PC-9 (cell line): ENCODE measurements around the gene ZDHHC9. TPM values are rescaled to one million over a fixed set of nuclear protein-coding genes. Genes with fewer than 3 reads are reported as not detected.

ENCODE experiments used
- BruUV-seq: library from RNA; stranded (reverse); fragments of 400-500 nt; replicated peaks from 2 replicates; lab custom pipeline; 2021; lab: Mats Ljungman, UMichigan
- CTCF ChIA-PET: fragments of 300-600 bp; sonication (Branson Sonifier 250); formaldehyde crosslinking; loops from one replicate; lab custom pipeline; 2022; ENCODE audit warnings: antibody characterized with exemption; lab: Charles Lee
- POLR2A ChIA-PET: fragments of 300-600 bp; sonication (Branson Sonifier 250); formaldehyde crosslinking; loops from one replicate; lab custom pipeline; 2022; ENCODE audit warnings: antibody characterized with exemption; ENCODE audit not compliant: unreplicated experiment; lab: Charles Lee
- DNase-seq, 2 experiments: peaks; one replicate each; pipeline versions ENCODE4 v3.0.0 to v3.0.0-alpha.2; 2015 to 2022; ENCODE audit warnings: mixed read lengths in 1 of 2
- H2AFZ ChIP-seq: fragments of 200-600 bp; sonication (generic); 2 replicates; pipeline ENCODE4 v1.8.1; 2017; ENCODE audit warnings: antibody characterized with exemption
- H3F3A ChIP-seq: fragments of 200-600 bp; sonication (generic); 2 replicates; pipeline ENCODE4 v1.8.1; 2017; ENCODE audit warnings: antibody characterized with exemption, mild to moderate bottlenecking, low read depth; ENCODE audit not compliant: insufficient read depth
- H3K27ac ChIP-seq: fragments of 200-600 bp; sonication (generic); 2 replicates; pipeline ENCODE4 v1.6.1; 2016; ENCODE audit warnings: mixed run types
- H3K27me3 ChIP-seq: fragments of 200-600 bp; sonication (generic); 2 replicates; pipeline ENCODE4 v1.6.1; 2016; ENCODE audit warnings: low read depth, mixed run types; ENCODE audit not compliant: insufficient read depth
- H3K36me3 ChIP-seq: fragments of 200-600 bp; sonication (generic); 2 replicates; pipeline ENCODE4 v1.6.1; 2016; ENCODE audit warnings: low read depth, mixed run types
- H3K4me1 ChIP-seq: fragments of 200-600 bp; sonication (generic); replicated peaks from 2 replicates; pipeline ENCODE4 v1.6.1; 2016; ENCODE audit warnings: mixed run types; ENCODE audit not compliant: insufficient read depth
- H3K4me2 ChIP-seq: fragments of 200-600 bp; sonication (generic); 2 replicates; pipeline ENCODE4 v1.6.1; 2017; ENCODE audit warnings: mixed run types
- H3K4me3 ChIP-seq: fragments of 200-600 bp; sonication (generic); 2 replicates; pipeline ENCODE4 v1.6.1; 2016; ENCODE audit warnings: mixed run types
- H3K79me2 ChIP-seq: fragments of 200-600 bp; sonication (generic); 2 replicates; pipeline ENCODE4 v1.6.1; 2017; ENCODE audit warnings: low read depth, mixed run types
- H3K9me2 ChIP-seq: fragments of 200-600 bp; sonication (generic); 2 replicates; pipeline ENCODE4 v1.8.1; 2017; ENCODE audit warnings: mild to moderate bottlenecking; ENCODE audit not compliant: insufficient read depth
- H3K9me3 ChIP-seq: fragments of 200-600 bp; sonication (generic); 2 replicates; pipeline ENCODE4 v1.8.1; 2016; ENCODE audit warnings: low read depth; ENCODE audit not compliant: insufficient read depth
- H4K20me1 ChIP-seq: fragments of 200-600 bp; sonication (generic); 2 replicates; pipeline ENCODE4 v1.8.1; 2017; ENCODE audit not compliant: insufficient read depth
- CTCF ChIP-seq: fragments of 200-600 bp; sonication (generic); conservative IDR thresholded peaks from 2 replicates; pipeline ENCODE4 v1.6.1; 2017; ENCODE audit warnings: mixed run types, antibody characterized with exemption, mild to moderate bottlenecking, moderate library complexity
- EZH2 ChIP-seq: fragments of 200-600 bp; sonication (generic); IDR thresholded peaks from 2 replicates; pipeline ENCODE4 v1.8.0; 2017; ENCODE audit warnings: antibody characterized with exemption, low read depth
- intact Hi-C: fragments of 100-400 bp; cut with micrococcal nuclease; formaldehyde crosslinking; loops from one replicate; pipeline ENCODE4 v1.10.0; 2022; ENCODE audit not compliant: unreplicated experiment
- total RNA-seq: library from RNA; stranded (reverse); gene quantifications from 2 replicates; pipeline ENCODE4 v1.2.3, GENCODE V29; 2021

The ZDHHC9 gene
- total RNA-seq, 1 experiment from 2014 or later, result 108 TPM

GRCh38 chrX:129786210-129786651, 57.5 kb downstream of the ZDHHC9 start:
- Histone ChIP-seq H2AFZ (no peak overlapping the region), H3K36me3 (no peaks in the 10 kb centered on the region), H3K9me3 (no peaks in the 10 kb centered on the region), H3K4me1 (no peaks in the 10 kb centered on the region), H3K27ac (no peak overlapping the region), H3F3A (no peaks in the 10 kb centered on the region), H3K4me3 (no peak overlapping the region), H3K9me2 (no peaks in the 10 kb centered on the region), H3K4me2 (no peak overlapping the region), H3K79me2 (no peaks in the 10 kb centered on the region), H3K27me3 (no peaks in the 10 kb centered on the region), H4K20me1 (no peaks in the 10 kb centered on the region)
- DNase-seq, result no peak
- ChIA-PET CTCF (no interaction called here), POLR2A (no interaction called here)
- no TSS peak for BruUV-seq
- intact Hi-C loops, result no loop called here
- no peak for TF ChIP-seq EZH2

GRCh38 chrX:129785160-129785947, 58.3 kb downstream of the ZDHHC9 start:
- Histone ChIP-seq H3K9me3 (no peaks in the 10 kb centered on the region), H3K4me2 (no peak overlapping the region), H3K79me2 (no peaks in the 10 kb centered on the region), H3K9me2 (no peaks in the 10 kb centered on the region), H2AFZ (no peak overlapping the region), H3K36me3 (no peaks in the 10 kb centered on the region), H3F3A (no peaks in the 10 kb centered on the region), H3K4me1 (no peaks in the 10 kb centered on the region), H3K27ac (no peak overlapping the region), H3K4me3 (no peak overlapping the region), H3K27me3 (no peaks in the 10 kb centered on the region), H4K20me1 (no peaks in the 10 kb centered on the region)
- intact Hi-C loops, result no loop called here
- no peak for DNase-seq
- CTCF ChIA-PET, result no interaction called here
- POLR2A ChIA-PET, result no interaction called here
- TF ChIP-seq EZH2 (no peak), CTCF (no peak)
- BruUV-seq, result no TSS peak

DNA sequence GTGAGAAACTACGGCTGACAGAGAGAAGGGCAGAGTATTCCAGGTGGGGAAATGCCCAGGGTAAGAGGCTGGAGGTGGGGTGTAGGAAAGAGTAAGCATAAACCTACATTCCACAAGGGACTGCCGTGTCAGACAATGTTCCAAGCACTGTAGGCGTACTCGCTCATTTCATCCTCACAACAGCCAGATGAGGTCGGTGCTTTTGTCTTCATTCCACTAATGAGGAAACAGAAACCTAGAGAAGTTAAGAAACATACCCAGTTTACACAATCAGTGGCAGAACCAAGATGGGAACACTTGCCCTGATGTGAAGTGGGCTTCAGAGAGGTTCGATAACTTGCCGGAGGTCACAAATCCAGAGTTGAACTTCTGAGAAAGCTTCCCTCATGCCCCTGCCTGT, 59.3 kb downstream of the ZDHHC9 start:
- Histone ChIP-seq H3F3A (no peaks in the 10 kb centered on the region), H2AFZ (no peak overlapping the region), H3K36me3 (no peaks in the 10 kb centered on the region), H3K9me3 (no peaks in the 10 kb centered on the region), H4K20me1 (no peaks in the 10 kb centered on the region), H3K9me2 (no peaks in the 10 kb centered on the region), H3K27me3 (no peaks in the 10 kb centered on the region), H3K79me2 (no peaks in the 10 kb centered on the region), H3K4me2 (no peak overlapping the region), H3K4me3 (no peak overlapping the region), H3K4me1 (no peaks in the 10 kb centered on the region), H3K27ac (no peak overlapping the region)
- ChIA-PET POLR2A (no interaction called here), CTCF (no interaction called here)
- no peak for DNase-seq
- intact Hi-C loops, result no loop called here
- BruUV-seq, result no TSS peak
- TF ChIP-seq CTCF (no peak), EZH2 (no peak)
